ENCODE measurements around the gene OR4E2.

DNA sequence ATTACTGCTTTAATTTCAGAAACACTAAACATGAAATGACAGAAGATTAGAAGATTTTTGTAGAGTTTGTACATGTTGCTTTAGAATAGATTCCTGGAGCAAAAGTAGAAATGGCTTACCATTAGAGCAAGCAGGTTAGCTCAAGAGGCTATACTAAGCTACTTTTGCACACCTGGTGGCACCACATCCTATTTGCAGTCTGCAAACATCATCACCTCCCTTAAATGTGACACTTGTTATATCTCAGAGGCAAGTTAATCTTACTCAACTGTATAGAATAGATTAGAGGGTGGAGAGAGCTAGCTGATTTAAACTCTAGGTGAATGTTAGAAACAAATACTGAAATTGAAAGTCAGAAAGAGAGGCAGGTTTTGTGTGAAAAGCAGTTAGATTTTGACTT, 50.7 kb downstream of the OR4E2 start:
- TF ChIP-seq MXI1 (conservative IDR thresholded peaks at IDR 0.05; ENCODE audit: poor library complexity, severe bottlenecking) (no peak), POLR2AphosphoS5 (IDR thresholded peaks at IDR 0.05) (no peak), RAD21 (conservative IDR thresholded peaks at IDR 0.05) (no peak)
- TF ChIP-seq, protein P1, sequence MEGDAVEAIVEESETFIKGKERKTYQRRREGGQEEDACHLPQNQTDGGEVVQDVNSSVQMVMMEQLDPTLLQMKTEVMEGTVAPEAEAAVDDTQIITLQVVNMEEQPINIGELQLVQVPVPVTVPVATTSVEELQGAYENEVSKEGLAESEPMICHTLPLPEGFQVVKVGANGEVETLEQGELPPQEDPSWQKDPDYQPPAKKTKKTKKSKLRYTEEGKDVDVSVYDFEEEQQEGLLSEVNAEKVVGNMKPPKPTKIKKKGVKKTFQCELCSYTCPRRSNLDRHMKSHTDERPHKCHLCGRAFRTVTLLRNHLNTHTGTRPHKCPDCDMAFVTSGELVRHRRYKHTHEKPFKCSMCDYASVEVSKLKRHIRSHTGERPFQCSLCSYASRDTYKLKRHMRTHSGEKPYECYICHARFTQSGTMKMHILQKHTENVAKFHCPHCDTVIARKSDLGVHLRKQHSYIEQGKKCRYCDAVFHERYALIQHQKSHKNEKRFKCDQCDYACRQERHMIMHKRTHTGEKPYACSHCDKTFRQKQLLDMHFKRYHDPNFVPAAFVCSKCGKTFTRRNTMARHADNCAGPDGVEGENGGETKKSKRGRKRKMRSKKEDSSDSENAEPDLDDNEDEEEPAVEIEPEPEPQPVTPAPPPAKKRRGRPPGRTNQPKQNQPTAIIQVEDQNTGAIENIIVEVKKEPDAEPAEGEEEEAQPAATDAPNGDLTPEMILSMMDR (IDR thresholded peaks at IDR 0.05; ENCODE audit: poor library complexity, severe bottlenecking), result no peak

Measured in neural cell (in vitro differentiated cells).